HG02642 (cell line): ENCODE measurements around the gene CALR.

Experiments
- ATAC-seq: cut with Tn5 transposase; IDR thresholded peaks from one replicate; pipeline ENCODE4 v1.9.1; 2021; ENCODE audit warnings: mild to moderate bottlenecking; ENCODE audit not compliant: unreplicated experiment, poor library complexity

Gene CALR

GRCh38 chr19:12932392-12933286, 5.8 kb upstream of the CALR start:
- ATAC-seq, result no peak

GRCh38 chr19:12933287-12934072, 4.9 kb upstream of the CALR start, which contains the start of gene FARSA:
FARSA (minus strand) TSS chr19:12933711; CDS start chr19:12933696, 15 bp downstream.
- peak; percentile 44 for ATAC-seq

GRCh38 chr19:12935071-12935470, 3.3 kb upstream of the CALR start:
- ATAC-seq, result no peak

GRCh38 chr19:12936582-12936981, 1.8 kb upstream of the CALR start:
- no peak for ATAC-seq

- ATAC-seq, result no peak
These were observed 1.1 kb upstream of the CALR start for GRCh38 chr19:12937093-12937926.

GRCh38 chr19:12938779-12939601, 581 bp downstream of the CALR start:
- ATAC-seq, result no peak

- no peak for ATAC-seq
These were observed 1.6 kb downstream of the CALR start for GRCh38 chr19:12939975-12940423.

- no peak for ATAC-seq
These were observed 2.5 kb downstream of the CALR start for GRCh38 chr19:12940897-12941296.

GRCh38 chr19:12943437-12944044, 5.1 kb downstream of the CALR start:
- no peak for ATAC-seq

- no peak for ATAC-seq
These were observed 5.8 kb downstream of the CALR start for GRCh38 chr19:12944104-12944674.

- peak; percentile 81 for ATAC-seq
These were observed 7.2 kb downstream of the CALR start, which contains the start of gene RAD23A for GRCh38 chr19:12945479-12946091. RAD23A (plus strand) TSS chr19:12945862; CDS start chr19:12945949, 87 bp downstream.

GRCh38 chr19:12946092-12946721, 7.8 kb downstream of the CALR start:
- ATAC-seq, result peak; percentile 36

- no peak for ATAC-seq
These were observed 8.5 kb downstream of the CALR start for GRCh38 chr19:12946731-12947496.

GRCh38 chr19:12947702-12948611, 9.5 kb downstream of the CALR start:
- no peak for ATAC-seq

GRCh38 chr19:12948612-12949362, 10.4 kb downstream of the CALR start:
- ATAC-seq, result no peak
